Chondrocyte (in vitro differentiated cells): ENCODE measurements around the gene ARHGAP6. TPM values are rescaled to one million over a fixed set of nuclear protein-coding genes. Genes with fewer than 3 reads are reported as not detected.

ENCODE experiments used
- DNase-seq: peaks from one replicate; pipeline ENCODE4 v3.0.0; 2021; ENCODE audit warnings: mixed read lengths, low spot score
- H3K27ac Mint-ChIP-seq: one replicate; pipeline ENCODE4 v1.8.0; 2021; ENCODE audit warnings: mild to moderate bottlenecking, moderate library complexity, mixed read lengths; ENCODE audit not compliant: unreplicated experiment
- H3K27me3 Mint-ChIP-seq: 2 replicates; pipeline ENCODE4 v1.8.0; 2021; ENCODE audit warnings: low read depth, mixed read lengths
- H3K36me3 Mint-ChIP-seq: 2 replicates; pipeline ENCODE4 v1.8.0; 2021; ENCODE audit warnings: low read depth, mixed read lengths
- H3K4me1 Mint-ChIP-seq: 2 replicates; pipeline ENCODE4 v1.8.0; 2021; ENCODE audit warnings: low read depth, mild to moderate bottlenecking, mixed read lengths
- H3K4me3 Mint-ChIP-seq: one replicate; pipeline ENCODE4 v1.8.0; 2021; ENCODE audit warnings: mild to moderate bottlenecking, moderate library complexity, mixed read lengths; ENCODE audit not compliant: unreplicated experiment
- H3K9me3 Mint-ChIP-seq: 2 replicates; pipeline ENCODE4 v1.8.0; 2021; ENCODE audit warnings: low read depth, mixed read lengths
- CTCF ChIP-seq: fragments of 200-600 bp; sonication (generic); IDR thresholded peaks from 2 replicates; pipeline ENCODE4 v1.5.0; 2021; ENCODE audit warnings: antibody characterized with exemption, mild to moderate bottlenecking, moderate library complexity
- total RNA-seq: library from RNA; stranded (reverse); gene quantifications from 3 replicates; pipeline ENCODE4 v1.2.1, GENCODE V29; 2021

The ARHGAP6 gene
- total RNA-seq, 1 donor from 2014 or later = 1.5 TPM

- DNase-seq = no peak
- H3K36me3 Mint-ChIP-seq = no peaks in the 10 kb centered on the region
Observed at GRCh38 chrX:11269996-11270395, 395.7 kb downstream of the ARHGAP6 start.

GRCh38 chrX:11269006-11269405 lies 396.7 kb downstream of the ARHGAP6 start:
- no peaks in the 10 kb centered on the region for H3K27me3 Mint-ChIP-seq
- no peaks in the 10 kb centered on the region for H3K36me3 Mint-ChIP-seq
- peaks cover 11% of the 10 kb centered on the region for H3K9me3 Mint-ChIP-seq
- H3K4me1 Mint-ChIP-seq = peaks cover 13% of the 10 kb centered on the region
- no peak for DNase-seq
- no peak overlapping the region for H3K27ac Mint-ChIP-seq
- H3K4me3 Mint-ChIP-seq = no peak overlapping the region
- TF ChIP-seq CTCF = no peak

More at GRCh38 chrX:11269996-11270395, 395.7 kb downstream of the ARHGAP6 start:
- Mint-ChIP-seq H3K27me3 (no peaks in the 10 kb centered on the region), H3K27ac (no peak overlapping the region), H3K4me3 (no peak overlapping the region), H3K9me3 (peaks cover 11% of the 10 kb centered on the region), H3K4me1 (peaks cover 13% of the 10 kb centered on the region)
- TF ChIP-seq CTCF = no peak

- TF ChIP-seq CTCF = no peak
- H3K36me3 Mint-ChIP-seq = no peaks in the 10 kb centered on the region
- H3K9me3 Mint-ChIP-seq = peaks cover 13% of the 10 kb centered on the region
- no peak overlapping the region for H3K27ac Mint-ChIP-seq
- H3K4me3 Mint-ChIP-seq = no peak overlapping the region
- DNase-seq = no peak
- peaks cover 13% of the 10 kb centered on the region for H3K4me1 Mint-ChIP-seq
- no peaks in the 10 kb centered on the region for H3K27me3 Mint-ChIP-seq
Observed at GRCh38 chrX:11267425-11267824, 398.3 kb downstream of the ARHGAP6 start.

GRCh38 chrX:11266573-11267003 lies 399.1 kb downstream of the ARHGAP6 start:
- peaks cover 13% of the 10 kb centered on the region for H3K9me3 Mint-ChIP-seq
- no peaks in the 10 kb centered on the region for H3K27me3 Mint-ChIP-seq
- no peaks in the 10 kb centered on the region for H3K36me3 Mint-ChIP-seq
- TF ChIP-seq CTCF = no peak
- no peak overlapping the region for H3K4me3 Mint-ChIP-seq
- no peak for DNase-seq
- H3K4me1 Mint-ChIP-seq = peaks cover 13% of the 10 kb centered on the region
- H3K27ac Mint-ChIP-seq = no peak overlapping the region

- peaks cover 10% of the 10 kb centered on the region for H3K4me1 Mint-ChIP-seq
- peak overlapping the region; percentile 57 for H3K27ac Mint-ChIP-seq
- no peak for DNase-seq
- H3K27me3 Mint-ChIP-seq = no peaks in the 10 kb centered on the region
- H3K4me3 Mint-ChIP-seq = peak overlapping the region; percentile 41
- no peak for TF ChIP-seq CTCF
- no peaks in the 10 kb centered on the region for H3K36me3 Mint-ChIP-seq
- peaks cover 13% of the 10 kb centered on the region for H3K9me3 Mint-ChIP-seq
Observed at GRCh38 chrX:11265352-11265751, 400.4 kb downstream of the ARHGAP6 start.
